ENCODE measurements around the gene TPM3.

- TF ChIP-seq CTCF (IDR thresholded peaks at IDR 0.05) (no peak), POLR2A (IDR thresholded peaks at IDR 0.05) (no peak)
Observed at GRCh38 chr1:154213274-154213673, 21.4 kb upstream of the TPM3 start.
